SK-N-SH treated with all-trans-retinoic acid at 6 μM for 48 hours (cell line): Measurements from ENCODE around the gene SFXN1.
"Not testable (repeated sequence)": the region's sequence is repeated elsewhere in the genome, so short reads cannot be mapped to it uniquely, and the experiment has no call there.

Experiments used
- CREB5 ChIP-seq: fragments of 250-450 bp; sonication (Bioruptor Pico); IDR thresholded peaks from 2 replicates; pipeline ENCODE4 v1.5.1; 2020; ENCODE audit warnings: low read depth, mild to moderate bottlenecking, moderate library complexity
- CSDC2 ChIP-seq: fragments of 250-450 bp; sonication (Bioruptor Pico); IDR thresholded peaks from 2 replicates; pipeline ENCODE4 v1.5.0; 2020; ENCODE audit warnings: mild to moderate bottlenecking, moderate library complexity
- ISL1 ChIP-seq: fragments of 250-450 bp; sonication (Bioruptor Pico); IDR thresholded peaks from 2 replicates; pipeline ENCODE4 v2.1.2; 2022; ENCODE audit warnings: mild to moderate bottlenecking, moderate library complexity
- OSR1 ChIP-seq: fragments of 250-450 bp; sonication (Bioruptor Pico); IDR thresholded peaks from 2 replicates; pipeline ENCODE4 v1.8.0; 2022; ENCODE audit warnings: moderate library complexity, mild to moderate bottlenecking, inconsistent platforms
- PATZ1 ChIP-seq: fragments of 250-450 bp; sonication (Bioruptor Pico); IDR thresholded peaks from 2 replicates; pipeline ENCODE4 v1.8.0; 2020; ENCODE audit warnings: mild to moderate bottlenecking, moderate library complexity, borderline replicate concordance
- TCF4 ChIP-seq: fragments of 250-450 bp; sonication (Bioruptor Pico); IDR thresholded peaks from 2 replicates; pipeline ENCODE4 v1.8.0; 2021; ENCODE audit warnings: mild to moderate bottlenecking, moderate library complexity, borderline replicate concordance
- ZNF565 ChIP-seq: fragments of 450-650 bp; formaldehyde crosslinking; conservative IDR thresholded peaks from 2 replicates; pipeline ENCODE4 v1.5.0; 2020; ENCODE audit warnings: low read depth, mild to moderate bottlenecking, moderate library complexity

- TF ChIP-seq TCF4 (CRISPR knock-in tag); CREB5 (CRISPR knock-in tag); OSR1 (CRISPR knock-in tag); ZNF565 (CRISPR knock-in tag); PATZ1 (CRISPR knock-in tag); ISL1; CSDC2: not testable (repeated sequence)
These were observed 29.3 kb downstream of the SFXN1 start for GRCh38 chr5:175507671-175508070.
